Loucy (cell line): ENCODE data around the gene CSNK2A1.

Experiments
- CTCF ChIP-seq: fragments of 200-600 bp; sonication (generic); conservative IDR thresholded peaks from 2 replicates; pipeline ENCODE4 v1.5.1; 2014; ENCODE audit warnings: mild to moderate bottlenecking, antibody characterized with exemption, low read length
- EZH2phosphoT487 ChIP-seq: fragments of 200-600 bp; IDR thresholded peaks from 2 replicates; pipeline ENCODE4 v1.6.1; 2018; ENCODE audit warnings: antibody characterized with exemption, mild to moderate bottlenecking, moderate library complexity, borderline replicate concordance

DNA sequence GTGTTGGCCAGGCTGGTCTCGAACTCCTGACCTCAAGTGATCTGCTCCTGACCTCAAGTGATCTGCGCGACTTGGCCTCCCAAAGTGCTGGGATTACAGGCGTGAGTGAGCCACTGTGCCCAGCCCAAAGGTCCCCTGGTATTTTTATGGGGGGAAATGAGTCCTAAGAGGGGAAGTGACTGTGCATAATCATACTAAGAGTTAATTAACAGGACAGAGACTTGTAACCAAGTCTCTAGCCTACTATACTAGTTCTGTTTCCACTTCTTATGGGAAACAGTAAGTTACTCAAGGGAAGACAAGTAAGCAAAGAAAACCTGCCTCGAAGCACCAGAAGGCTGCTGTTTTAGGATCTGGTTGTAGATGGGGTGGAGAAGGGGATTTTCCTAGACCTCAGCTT, 38.6 kb upstream of the CSNK2A1 start:
- TF ChIP-seq CTCF: no peak
- TF ChIP-seq EZH2phosphoT487: no peak
